ENCODE results near the gene ADAMTS12.

The ADAMTS12 gene

DNA sequence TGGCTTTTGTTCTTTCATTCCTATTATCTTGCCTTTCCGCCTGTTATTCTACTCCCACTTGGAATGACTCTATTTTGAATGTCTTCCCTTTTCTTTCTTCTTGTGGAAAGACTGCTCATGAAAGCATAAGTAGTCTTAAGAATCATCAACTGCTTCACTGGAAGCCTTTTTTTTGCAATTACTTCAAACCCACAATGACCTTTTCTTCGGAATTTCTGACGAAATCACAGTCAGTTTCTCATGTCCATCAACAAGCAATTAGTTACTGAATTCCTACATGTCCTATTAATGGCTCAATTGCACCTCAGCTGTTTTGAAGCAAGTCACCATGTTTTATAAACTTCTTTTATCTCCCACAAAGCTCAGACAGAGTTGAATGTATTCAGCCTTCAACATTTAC lies 254.8 kb downstream of the ADAMTS12 start:
- DNase-seq, result no peak

DNA sequence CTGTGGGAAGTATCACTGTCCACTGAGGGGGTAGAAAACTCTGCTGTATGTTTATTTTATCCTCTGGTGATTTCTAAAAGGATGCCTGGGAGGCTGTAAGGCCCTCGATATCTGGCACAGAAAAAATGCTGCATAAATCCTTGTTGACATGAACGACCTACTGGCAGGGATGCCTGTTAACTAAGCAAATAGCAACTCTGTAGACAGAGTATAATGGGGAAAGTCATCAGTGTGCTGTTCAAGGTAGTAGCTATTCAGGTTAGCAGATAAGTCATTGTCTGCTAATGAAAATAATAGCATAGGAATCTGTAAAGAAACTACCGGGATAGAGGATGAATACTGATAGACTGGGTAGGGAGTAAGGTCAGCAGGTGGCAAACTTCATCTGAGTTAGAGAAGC lies 256.2 kb downstream of the ADAMTS12 start:
- no peak for DNase-seq

DNA sequence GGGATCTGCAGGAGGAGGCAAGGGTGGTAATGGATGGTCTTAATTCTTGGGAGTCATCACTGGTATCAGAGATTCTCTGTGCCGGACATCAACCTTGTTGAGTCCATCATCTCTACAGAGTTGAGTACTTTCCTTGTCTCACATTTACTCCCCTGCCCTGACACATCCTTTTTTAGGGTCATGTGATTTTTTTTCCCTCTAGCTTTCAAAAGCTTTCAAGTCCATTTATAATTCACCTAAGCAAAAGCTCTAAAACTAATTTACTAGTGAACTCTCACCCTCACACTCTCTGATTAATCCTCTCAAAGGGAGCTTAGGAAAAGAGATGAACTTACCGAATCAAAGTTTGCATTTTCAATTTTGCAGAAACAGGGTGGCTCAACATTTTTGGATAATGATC lies 258.1 kb downstream of the ADAMTS12 start:
- no peak for DNase-seq

DNA sequence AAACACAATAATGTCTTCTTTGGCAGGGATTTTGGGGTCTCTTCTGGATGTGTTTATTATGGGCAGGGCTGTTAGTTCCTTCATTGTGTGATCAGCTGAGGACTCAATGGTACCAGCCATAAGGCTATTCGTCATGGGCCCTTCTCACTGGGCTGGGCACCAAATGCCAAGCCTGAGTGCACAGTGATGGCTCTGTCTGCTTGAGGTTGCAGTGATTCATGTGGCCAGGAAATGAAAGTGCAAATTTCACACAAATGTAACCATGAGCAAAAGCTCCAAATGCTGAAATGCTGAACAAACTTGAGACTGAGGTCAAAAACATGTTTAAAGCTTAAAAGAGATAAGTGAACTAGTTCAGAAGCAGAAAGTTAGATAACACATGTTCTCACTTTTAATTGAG lies 260.0 kb downstream of the ADAMTS12 start:
- no peak for DNase-seq

DNA sequence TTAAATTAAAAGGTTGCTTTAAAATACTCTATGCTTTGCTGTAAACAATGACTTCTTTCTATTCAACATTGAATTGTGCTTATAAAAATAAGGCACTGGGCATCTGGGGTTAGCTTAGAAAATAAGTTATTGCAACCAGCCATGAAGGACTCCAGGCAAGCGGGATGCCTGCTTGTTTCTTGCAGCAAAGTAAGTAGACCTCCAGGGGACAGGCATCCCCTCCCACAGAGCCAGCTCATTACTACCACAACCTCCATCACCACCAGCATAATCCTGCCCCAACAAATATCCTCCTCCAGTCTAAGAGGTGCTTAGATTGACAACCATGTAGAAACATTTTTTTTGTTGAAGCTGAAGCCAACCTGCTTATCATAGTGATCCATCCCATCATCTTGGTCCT lies 260.7 kb downstream of the ADAMTS12 start:
- DNase-seq, result no peak

DNA sequence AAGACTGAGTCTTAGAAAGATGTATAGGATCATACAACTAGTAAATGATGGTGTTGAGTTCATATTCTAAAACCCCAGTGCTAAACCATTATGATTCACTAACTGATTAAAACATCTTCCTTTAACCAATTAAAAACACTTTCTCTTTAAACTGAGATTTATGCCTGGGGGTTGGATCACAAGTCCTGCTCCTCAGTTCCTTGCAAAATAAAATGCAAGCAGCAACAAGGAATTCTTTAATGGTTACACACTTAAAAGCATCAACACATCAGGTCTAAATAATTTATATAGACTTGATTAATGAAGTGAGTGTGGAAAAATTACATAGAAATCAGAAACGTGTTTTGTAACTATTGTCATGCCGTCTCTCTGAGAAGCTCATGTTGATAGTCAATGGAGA lies 261.8 kb downstream of the ADAMTS12 start:
- DNase-seq, result no peak

DNA sequence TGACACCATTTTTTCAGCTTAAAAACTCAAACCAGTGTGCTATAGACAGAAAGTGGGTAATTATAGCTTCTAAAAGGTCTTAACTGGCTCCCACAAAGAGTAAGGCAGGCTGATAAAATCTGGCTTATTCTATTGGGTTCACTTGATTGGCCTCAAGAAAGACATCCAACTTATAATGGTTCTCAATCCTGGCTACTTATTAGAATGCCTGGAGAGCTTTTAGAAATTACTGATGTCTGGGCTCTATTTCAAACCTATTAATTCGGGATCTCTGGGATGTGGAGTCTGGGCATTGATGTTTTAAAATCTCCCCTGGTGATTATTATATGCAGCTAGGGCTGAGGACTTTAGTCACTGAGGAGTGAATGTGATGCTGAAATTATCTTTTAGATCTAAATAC lies 263.0 kb downstream of the ADAMTS12 start:
- no peak for DNase-seq

DNA sequence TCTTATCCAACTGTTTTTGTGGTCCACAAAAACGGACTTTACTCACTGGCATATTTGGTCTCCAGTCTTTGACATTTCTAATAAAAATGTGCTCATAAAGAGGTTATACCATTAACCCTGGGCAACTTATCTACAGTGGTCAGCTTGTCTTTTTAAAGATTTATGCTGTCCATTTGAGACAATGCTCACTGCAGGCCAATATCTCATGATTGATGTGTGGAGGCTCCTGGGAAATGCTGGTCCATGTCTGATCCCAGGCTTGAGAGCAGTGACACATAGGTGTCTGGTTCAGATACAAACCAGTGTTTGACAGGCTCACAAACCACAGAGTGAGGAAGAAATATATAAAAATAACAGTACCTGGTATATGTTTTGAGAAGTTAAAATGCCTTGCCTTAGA lies 270.3 kb downstream of the ADAMTS12 start:
- DNase-seq, result no peak

DNA sequence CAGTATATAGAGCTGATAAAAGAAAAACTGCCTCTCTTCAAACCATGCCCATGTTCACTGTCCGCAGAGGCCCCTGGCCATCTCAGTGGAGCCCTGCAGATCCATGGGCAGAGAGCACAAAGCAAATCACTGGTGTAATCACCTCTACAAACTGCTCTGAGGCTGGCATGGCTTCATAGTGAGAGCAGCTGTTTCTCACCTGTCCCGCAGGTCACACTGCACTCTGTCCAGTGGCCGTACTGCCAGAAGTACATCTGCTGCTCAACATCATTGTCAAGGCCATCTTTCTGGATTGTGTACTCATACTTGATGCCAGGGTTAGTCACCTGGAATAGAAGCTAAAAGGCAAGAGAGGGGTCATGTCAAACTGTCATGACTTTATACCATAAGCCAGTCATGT lies 277.8 kb downstream of the ADAMTS12 start:
- no peak for DNase-seq

DNA sequence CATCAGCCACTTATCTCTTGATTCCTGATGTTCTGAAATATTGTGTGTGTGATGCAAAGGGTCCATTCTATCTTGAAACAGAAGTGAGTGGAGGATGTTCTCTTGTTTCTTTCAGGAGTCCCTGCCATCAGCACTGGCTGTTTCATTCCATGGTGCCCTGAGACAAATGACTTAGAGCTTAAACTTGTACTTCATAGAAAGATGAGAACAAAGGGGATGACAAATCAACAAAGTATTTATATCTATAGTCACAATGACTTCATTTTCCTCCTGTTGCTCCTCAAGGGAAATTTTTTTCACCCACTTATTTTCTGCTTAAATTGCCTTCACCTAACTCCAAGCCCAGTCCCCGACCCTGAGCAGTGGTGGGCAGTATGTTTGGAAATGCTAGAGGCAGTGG lies 279.4 kb downstream of the ADAMTS12 start:
- DNase-seq, result no peak

DNA sequence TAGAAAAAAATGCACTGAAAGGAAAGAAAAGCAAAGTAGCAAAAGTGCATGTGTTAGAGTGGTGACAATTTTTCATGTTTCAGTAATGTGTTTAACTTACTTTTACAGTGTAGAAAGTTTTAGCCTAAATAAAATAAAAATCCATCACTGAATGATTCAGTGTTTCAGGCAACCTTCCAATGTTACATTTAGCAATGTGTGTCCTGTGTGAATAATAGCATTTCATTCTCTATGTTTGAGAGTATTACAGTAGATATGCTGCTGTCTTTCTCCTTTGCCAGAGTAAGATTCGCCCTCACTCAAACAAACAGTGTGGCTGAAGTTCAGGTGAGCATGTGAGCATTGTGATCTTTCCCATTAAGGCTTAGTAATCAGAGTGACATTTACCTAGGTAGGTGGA lies 279.9 kb downstream of the ADAMTS12 start:
- DNase-seq, result no peak

DNA sequence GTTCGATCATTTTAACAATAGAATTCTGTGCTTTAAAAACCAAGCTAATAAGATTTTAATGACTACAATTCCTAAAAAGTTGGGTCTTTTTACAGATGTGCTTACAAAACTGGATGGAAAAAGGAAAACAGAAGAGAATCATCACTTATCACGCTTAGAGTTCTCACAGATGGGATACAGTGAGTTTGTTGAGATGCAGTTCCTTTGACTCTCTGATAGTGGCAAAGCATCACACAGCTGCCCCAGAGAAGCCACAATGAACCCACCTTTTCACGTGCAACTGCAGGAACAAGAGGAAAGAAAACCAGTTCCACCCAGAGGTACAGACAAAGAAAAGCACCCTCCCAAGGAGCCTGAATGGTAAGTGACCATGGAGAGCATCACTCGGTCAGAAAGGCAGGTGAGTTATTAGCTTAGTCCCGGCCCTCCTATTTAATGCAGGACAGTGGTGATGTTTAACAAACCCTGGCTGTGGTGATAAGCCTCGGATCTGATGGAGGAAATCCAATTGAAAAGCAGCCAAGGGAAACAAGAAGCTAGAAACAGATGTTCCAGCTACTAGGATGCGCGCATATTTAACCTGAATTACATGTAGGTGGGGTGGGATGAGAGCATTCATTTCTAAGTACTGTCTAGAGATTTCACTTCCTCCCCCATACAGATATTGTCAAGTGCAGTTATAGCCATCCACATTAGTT lies 283.3 kb downstream of the ADAMTS12 start:
- no peak for DNase-seq

DNA sequence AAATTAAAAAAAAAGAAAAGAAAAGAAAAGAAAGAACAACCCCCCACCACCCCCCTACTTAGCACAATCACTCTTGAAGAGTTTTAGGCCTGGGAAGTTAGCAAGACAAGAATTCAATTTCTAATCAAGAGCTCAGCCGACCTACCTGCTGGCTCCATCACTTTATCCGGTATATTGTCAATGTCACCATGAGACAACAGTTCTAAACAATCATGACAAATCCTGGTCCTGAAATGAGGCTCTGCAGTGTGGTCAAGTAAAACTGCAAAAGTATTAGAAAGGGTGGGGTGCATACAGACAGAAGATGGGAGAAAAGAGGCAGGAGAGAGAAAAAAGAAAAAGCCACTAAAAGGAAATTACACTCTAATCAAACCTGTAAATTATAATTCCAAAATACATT lies 287.3 kb downstream of the ADAMTS12 start:
- DNase-seq, result no peak

DNA sequence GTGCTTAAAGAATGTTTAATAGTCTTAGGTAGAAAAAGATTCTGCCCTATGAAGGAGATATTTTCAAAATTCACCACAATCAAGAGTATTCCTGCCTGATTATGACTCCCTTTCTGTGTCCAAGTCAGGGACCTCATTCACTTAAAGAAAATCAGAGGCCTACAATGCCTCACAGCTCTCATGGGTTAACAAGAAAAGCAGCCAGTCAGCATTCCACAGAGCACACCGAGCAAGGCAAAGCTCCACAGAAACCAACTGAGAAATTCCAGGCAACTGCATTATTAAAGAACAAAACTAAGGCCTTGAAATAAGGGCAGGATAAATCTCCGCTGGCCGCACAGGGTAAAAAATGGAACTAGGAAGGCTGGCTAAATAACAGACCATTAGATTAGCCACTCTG lies 289.9 kb downstream of the ADAMTS12 start:
- no peak for DNase-seq

DNA sequence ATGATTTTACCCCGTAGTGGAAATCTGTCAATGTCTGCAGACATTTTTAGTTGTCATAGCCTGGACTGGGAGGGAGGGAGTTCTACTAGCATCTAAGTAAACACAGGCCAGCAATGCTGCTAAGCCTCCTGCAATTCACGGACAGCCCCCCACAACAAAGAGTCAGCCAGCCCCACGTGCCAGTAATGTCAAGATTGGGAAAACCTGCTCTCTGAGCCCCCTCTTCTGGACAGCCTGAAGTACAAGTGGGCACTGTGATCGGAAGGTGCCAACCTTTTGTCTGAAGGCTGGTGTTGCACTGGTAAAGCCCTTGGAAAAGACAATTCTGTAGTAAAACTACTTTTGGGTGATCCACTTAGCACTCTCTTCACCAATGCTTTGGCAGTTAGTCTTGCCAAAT lies 296.5 kb downstream of the ADAMTS12 start:
- DNase-seq, result no peak

DNA sequence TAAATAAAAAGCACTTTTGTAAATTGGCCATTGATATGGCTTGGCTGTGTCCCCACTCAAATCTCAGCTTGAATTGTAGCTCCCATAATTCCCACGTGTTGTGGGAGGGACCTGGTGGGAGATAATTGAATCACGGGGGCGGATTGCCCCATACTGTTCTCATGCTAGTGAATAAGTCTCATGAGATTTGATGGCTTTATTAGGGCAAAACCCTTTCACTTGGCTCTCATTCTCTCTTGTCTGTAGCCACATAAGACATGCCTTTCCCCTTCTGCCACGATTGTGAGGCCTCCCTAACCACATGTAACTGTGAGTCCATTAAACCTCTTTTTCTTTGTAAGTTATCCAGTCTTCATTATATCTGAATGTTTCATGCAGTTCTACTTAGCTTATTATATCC lies 297.8 kb downstream of the ADAMTS12 start:
- DNase-seq, result no peak

DNA sequence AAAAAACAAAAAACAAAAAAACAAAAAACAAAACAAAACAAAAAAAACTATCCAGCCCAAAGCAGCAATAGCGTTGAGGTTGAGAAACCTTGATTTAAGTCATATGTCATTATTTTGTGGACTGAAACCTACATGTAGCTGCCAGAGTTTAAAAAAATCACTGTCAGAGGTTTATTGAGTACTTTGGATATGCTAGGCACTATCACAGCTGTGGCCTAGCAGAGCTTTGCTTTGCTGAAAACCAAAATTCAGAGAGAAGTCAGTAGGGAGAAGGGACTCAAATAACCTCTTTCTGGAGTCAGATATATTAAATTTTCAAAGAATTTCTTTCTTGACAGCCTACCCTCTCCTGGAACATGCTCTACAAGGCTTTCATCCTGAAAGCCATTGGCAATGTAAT lies 299.5 kb downstream of the ADAMTS12 start:
- no peak for DNase-seq

DNA sequence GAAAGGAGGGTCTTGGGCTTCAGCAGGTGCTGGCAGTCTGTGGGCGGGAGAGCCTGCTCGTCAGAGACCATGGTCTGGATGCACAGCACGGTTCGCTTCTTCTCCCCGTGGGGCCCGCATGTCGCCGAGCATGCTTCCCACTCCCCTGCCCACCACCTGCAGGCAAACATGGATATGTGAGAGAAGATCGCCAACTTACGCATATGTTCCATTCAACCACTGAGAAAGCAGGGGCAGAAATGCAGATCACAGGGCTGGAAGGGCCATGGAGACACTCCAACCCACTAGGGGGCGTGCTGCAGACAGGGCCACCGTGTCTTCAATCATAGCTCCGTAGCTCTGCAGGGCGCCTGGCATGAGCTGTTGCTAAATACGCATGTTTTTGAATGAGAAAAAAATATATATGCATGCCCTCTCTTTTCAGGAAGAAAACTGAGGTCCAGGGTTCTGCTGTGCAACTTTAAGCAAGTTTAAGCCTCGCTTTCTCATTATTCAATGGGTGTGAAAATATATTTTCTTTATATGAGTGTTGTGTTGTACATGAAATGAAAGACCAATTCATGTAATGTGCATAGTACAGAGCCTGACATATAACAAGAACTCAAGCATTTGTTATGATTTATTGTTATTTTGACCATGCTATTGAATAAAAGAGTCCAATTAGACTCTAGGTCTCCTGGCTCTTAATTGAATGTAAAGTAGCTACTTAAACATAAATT lies 303.0 kb downstream of the ADAMTS12 start:
- DNase-seq, result no peak

DNA sequence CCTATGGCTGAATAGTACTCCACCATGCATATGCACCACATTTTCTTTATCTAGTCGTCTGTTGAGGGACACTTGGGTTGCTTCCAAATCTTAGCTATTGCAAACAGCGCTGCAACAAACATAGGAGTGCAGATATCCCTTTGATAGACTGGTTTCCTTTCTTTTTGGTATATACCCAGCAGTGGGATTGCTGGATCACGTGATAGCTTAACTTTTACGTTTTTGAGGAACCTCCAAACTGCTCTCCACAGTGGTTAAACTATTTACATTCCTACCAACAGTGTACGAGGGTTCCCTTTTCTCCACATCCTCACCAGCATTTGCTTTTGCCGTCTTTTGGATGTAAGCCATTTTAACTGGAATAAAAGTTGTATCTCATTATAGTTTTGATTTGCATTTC lies 308.5 kb downstream of the ADAMTS12 start:
- no peak for DNase-seq

DNA sequence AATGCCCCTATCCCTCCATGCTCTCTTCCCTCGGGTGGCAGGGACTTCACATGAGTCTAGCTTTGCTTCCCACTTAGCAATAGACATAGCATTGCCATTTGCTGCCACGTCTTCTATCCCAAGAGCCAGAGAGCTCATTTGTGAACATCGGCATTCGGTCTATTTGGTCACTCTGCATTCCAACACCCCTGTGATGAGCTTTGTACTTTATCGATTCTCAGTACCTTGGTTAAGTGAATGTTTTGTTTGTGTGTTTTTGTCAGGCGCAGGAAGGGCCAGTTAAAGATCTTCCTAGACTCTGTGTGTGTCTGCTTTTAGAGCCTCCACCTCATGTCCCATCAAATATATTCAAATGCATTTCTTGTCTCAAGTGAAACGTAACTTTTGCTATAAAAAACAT lies 309.4 kb downstream of the ADAMTS12 start:
- DNase-seq, result no peak

DNA sequence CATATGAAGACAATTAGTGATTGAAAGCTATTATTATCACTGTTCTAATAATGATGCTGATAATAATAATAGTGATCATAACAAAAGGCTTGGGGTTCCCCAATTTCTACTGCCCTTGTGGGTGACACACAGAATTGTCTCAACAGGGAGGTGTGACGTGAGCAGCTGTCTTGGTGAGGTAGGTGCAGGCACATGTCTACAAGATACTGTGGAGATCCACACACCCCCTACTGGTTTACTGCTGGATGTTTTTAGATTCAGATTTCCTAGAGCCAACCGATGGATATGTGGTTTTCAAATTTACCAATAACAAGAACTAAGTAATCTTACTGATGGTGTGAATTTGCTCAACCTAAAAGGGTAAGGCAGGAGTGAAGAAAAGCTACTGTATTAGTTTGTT lies 312.0 kb downstream of the ADAMTS12 start:
- DNase-seq, result no peak

DNA sequence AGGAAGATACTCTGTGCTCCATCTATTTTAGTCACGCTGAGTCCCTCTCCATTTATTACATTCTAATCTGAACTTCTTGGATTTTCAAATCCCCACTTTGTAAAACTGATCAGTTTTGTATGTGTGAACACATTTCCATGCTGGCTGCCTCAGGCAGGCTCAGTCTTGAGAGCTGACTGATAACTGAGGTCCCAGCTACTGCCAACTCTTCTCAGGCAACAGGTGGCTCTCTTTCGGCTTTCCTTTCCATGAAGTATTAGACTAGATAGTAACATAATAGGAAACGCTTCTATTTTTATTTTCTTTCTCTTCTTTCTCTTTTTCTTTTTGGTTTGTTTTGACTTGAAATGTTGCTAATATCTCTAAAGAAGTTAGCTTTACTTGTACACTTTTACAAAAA lies 312.6 kb downstream of the ADAMTS12 start:
- no peak for DNase-seq

DNA sequence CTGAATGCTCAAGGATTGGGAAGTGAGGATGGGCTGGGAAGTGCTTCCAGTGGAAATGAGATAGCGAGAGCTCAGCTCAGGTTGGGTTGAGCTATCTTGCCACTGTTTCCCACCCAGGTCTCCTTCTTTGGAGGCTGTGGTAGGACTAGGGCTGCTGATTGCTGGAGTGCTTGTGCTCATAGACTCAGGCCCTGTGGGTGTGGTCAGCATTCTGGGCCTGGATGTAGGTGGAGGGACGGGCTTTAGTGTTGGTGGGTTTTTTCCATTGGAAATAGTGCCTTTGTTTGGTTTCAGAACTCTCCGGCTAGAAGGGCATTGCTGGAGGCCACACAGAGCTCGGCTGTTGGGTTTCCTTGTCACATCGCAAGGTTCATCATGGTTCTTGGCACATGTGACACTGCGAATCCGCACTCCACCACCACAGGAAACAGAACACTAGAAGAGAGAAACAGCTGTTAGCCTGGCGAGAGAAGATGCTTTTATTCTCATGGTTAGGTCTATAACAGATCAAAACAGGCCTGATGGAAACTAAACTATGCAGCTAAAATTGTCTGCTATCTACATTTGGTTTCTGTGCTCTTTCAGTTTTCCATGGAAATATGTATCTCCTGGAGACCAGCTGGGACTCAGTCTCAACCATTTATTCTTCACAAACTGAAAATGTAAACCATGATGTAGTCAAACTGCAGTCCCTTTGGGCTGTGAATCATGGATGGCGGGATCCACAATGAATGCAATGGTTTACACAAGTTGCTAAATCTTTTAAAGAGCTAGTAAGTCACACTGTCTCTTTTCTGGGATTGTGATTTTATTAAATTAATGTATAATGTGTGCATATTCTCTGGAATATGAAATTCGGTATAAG lies 314.8 kb downstream of the ADAMTS12 start:
- DNase-seq, result no peak

DNA sequence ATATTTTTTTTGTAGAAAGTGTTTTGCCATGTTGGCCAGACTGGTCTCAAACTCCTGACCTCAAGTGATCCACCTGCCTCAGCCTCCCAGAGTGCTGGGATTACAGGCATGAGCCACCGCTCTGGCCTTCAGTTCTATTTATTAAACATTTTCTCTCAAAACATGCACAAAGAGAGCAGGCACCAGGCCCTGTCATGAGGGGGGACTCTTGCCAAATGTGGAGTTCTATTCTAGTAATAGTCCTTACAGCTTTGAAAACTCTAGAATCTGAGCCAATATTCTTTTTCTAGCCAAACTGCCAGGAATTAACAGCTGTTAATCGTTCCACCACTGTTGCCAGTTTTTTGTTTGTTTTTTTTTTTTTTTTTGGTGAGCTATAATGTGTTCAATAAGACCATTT lies 326.5 kb downstream of the ADAMTS12 start:
- no peak for DNase-seq

All from bone marrow (tissue), 2 donors.